ENCODE results near the gene PLXNA4.
"Not testable (repeated sequence)": the region's sequence is repeated elsewhere in the genome, so short reads cannot be mapped to it uniquely, and the experiment has no call there.

The PLXNA4 gene

DNA sequence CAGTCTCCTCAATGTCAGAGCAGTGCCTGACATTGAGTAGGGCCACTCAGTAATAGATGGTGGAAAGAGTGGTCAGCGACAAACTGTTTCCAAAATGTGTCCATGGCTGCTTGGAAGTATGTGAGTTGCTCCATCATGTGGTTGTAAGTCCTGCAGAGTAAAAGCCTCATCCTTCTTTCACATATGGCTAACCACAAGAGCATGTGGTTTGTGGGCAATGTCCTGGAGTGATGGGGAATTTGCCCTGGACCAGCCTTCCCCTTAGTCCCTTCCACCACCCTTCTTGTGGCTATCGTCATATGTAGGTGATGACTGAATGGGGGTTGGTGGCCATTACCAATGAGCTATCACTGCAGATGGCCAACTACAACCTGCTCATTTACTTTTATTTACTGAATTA, 33.0 kb upstream of the PLXNA4 start:
- Histone ChIP-seq H3K4me1 (ENCODE audit: control insufficient read depth, insufficient read depth, low read length) (peaks cover 2% of the 10 kb centered on the region; the same call in 1 of the 2 replicates), H3K4me3 (ENCODE audit: low read depth, low read length) (no peak overlapping the region), H3K27ac (ENCODE audit: low read depth, low read length) (no peak overlapping the region), H3K9me3 (ENCODE audit: control insufficient read depth, insufficient read depth, low read length) (no peaks in the 10 kb centered on the region), H3K36me3 (ENCODE audit: control insufficient read depth, insufficient read depth, low read length) (no peaks in the 10 kb centered on the region), H3K9ac (ENCODE audit: low read depth, low read length) (no peak overlapping the region), H3K27me3 (ENCODE audit: control insufficient read depth, insufficient read depth, low read length) (no peaks in the 10 kb centered on the region)

- H3K9ac ChIP-seq (ENCODE audit: low read depth, low read length) = no peak overlapping the region
Measured at GRCh38 chr7:132608523-132608922, 32.3 kb upstream of the PLXNA4 start.

GRCh38 chr7:132607656-132608055, 31.4 kb upstream of the PLXNA4 start:
- no peaks in the 10 kb centered on the region for H3K27me3 ChIP-seq (ENCODE audit: control insufficient read depth, insufficient read depth, low read length)

More at GRCh38 chr7:132608523-132608922, 32.3 kb upstream of the PLXNA4 start:
- Histone ChIP-seq H3K27ac (ENCODE audit: low read depth, low read length) (no peak overlapping the region), H3K4me1 (ENCODE audit: control insufficient read depth, insufficient read depth, low read length) (no peaks in the 10 kb centered on the region), H3K4me3 (ENCODE audit: low read depth, low read length) (no peak overlapping the region), H3K9me3 (ENCODE audit: control insufficient read depth, insufficient read depth, low read length) (no peaks in the 10 kb centered on the region), H3K36me3 (ENCODE audit: control insufficient read depth, insufficient read depth, low read length) (no peaks in the 10 kb centered on the region), H3K27me3 (ENCODE audit: control insufficient read depth, insufficient read depth, low read length) (no peaks in the 10 kb centered on the region)

GRCh38 chr7:132604121-132604520, 27.9 kb upstream of the PLXNA4 start:
- H3K27ac ChIP-seq (ENCODE audit: low read depth, low read length) = no peak overlapping the region
- no peak overlapping the region for H3K9ac ChIP-seq (ENCODE audit: low read depth, low read length)
- no peaks in the 10 kb centered on the region for H3K9me3 ChIP-seq (ENCODE audit: control insufficient read depth, insufficient read depth, low read length)
- H3K27me3 ChIP-seq (ENCODE audit: control insufficient read depth, insufficient read depth, low read length) = no peaks in the 10 kb centered on the region
- H3K4me3 ChIP-seq (ENCODE audit: low read depth, low read length) = no peak overlapping the region
- H3K4me1 ChIP-seq (ENCODE audit: control insufficient read depth, insufficient read depth, low read length) = no peaks in the 10 kb centered on the region
- H3K36me3 ChIP-seq (ENCODE audit: control insufficient read depth, insufficient read depth, low read length) = no peaks in the 10 kb centered on the region

More at GRCh38 chr7:132607656-132608055, 31.4 kb upstream of the PLXNA4 start:
- Histone ChIP-seq H3K4me3 (ENCODE audit: low read depth, low read length) (no peak overlapping the region), H3K9ac (ENCODE audit: low read depth, low read length) (no peak overlapping the region), H3K27ac (ENCODE audit: low read depth, low read length) (no peak overlapping the region), H3K9me3 (ENCODE audit: control insufficient read depth, insufficient read depth, low read length) (no peaks in the 10 kb centered on the region), H3K36me3 (ENCODE audit: control insufficient read depth, insufficient read depth, low read length) (no peaks in the 10 kb centered on the region), H3K4me1 (ENCODE audit: control insufficient read depth, insufficient read depth, low read length) (no peaks in the 10 kb centered on the region)

DNA sequence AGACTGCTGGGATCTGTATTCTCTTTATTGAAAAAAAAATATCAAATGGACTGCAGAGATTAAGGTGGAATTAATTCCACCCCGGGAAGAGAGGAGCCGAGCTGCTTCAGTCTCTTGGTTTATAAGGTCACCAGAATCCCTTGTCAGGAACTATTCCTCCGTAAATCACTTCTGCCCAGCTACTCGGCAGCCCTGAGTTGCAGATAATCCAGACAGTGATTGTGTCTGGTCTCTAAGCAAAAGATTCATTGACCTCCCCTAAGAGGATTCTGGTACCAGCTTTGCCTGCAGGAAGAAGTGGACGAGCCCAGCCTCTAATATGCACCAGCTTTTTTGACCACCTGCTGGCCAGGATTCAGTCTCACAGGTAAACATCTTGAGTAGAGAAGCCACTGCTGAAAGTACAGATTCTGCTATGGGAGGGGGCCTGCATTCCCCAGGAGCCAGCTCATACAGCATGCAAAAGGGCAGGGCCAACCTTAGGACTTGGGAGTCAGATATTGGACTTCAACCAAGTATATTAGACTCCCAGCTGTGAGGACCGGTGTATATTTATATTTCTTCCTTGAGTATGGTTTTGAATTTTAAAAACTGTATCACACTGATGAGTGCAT, 27.1 kb upstream of the PLXNA4 start:
- no peaks in the 10 kb centered on the region for H3K4me1 ChIP-seq (ENCODE audit: control insufficient read depth, insufficient read depth, low read length)
- H3K36me3 ChIP-seq (ENCODE audit: control insufficient read depth, insufficient read depth, low read length) = no peaks in the 10 kb centered on the region
- no peak overlapping the region for H3K9ac ChIP-seq (ENCODE audit: low read depth, low read length)
- no peaks in the 10 kb centered on the region for H3K27me3 ChIP-seq (ENCODE audit: control insufficient read depth, insufficient read depth, low read length)
- no peak overlapping the region for H3K27ac ChIP-seq (ENCODE audit: low read depth, low read length)
- H3K9me3 ChIP-seq (ENCODE audit: control insufficient read depth, insufficient read depth, low read length) = no peaks in the 10 kb centered on the region
- H3K4me3 ChIP-seq (ENCODE audit: low read depth, low read length) = no peak overlapping the region

DNA sequence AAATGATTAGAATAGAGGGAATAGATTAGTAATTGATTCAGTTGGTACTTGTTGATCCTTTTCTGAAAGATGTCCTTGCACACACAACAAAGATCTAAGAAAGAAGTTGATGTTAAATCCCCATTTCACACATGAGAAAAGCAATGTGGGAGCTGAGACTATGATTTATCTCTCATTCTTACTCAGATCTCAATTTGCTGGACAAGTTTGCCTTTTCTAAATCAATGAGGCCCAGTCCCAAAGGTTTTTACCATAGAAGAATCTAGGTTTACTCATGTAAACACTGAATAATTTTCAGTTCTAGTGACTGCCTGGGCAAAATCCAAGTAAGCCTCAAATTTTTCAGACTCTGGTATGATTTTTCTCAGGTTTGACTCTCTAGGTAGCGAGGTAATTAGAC, 25.5 kb upstream of the PLXNA4 start:
- Histone ChIP-seq H3K9me3 (ENCODE audit: control insufficient read depth, insufficient read depth, low read length) (no peaks in the 10 kb centered on the region), H3K27me3 (ENCODE audit: control insufficient read depth, insufficient read depth, low read length) (no peaks in the 10 kb centered on the region), H3K4me1 (ENCODE audit: control insufficient read depth, insufficient read depth, low read length) (no peaks in the 10 kb centered on the region), H3K9ac (ENCODE audit: low read depth, low read length) (no peak overlapping the region), H3K4me3 (ENCODE audit: low read depth, low read length) (no peak overlapping the region), H3K27ac (ENCODE audit: low read depth, low read length) (no peak overlapping the region), H3K36me3 (ENCODE audit: control insufficient read depth, insufficient read depth, low read length) (no peaks in the 10 kb centered on the region)

GRCh38 chr7:132596588-132596987, 20.3 kb upstream of the PLXNA4 start:
- H3K27me3 ChIP-seq (ENCODE audit: control insufficient read depth, insufficient read depth, low read length) = no peaks in the 10 kb centered on the region
- no peaks in the 10 kb centered on the region for H3K36me3 ChIP-seq (ENCODE audit: control insufficient read depth, insufficient read depth, low read length)
- no peaks in the 10 kb centered on the region for H3K4me1 ChIP-seq (ENCODE audit: control insufficient read depth, insufficient read depth, low read length)
- H3K9me3 ChIP-seq (ENCODE audit: control insufficient read depth, insufficient read depth, low read length) = no peaks in the 10 kb centered on the region
- H3K4me3 ChIP-seq (ENCODE audit: low read depth, low read length) = no peak overlapping the region
- H3K27ac ChIP-seq (ENCODE audit: low read depth, low read length) = no peak overlapping the region
- H3K9ac ChIP-seq (ENCODE audit: low read depth, low read length) = no peak overlapping the region

DNA sequence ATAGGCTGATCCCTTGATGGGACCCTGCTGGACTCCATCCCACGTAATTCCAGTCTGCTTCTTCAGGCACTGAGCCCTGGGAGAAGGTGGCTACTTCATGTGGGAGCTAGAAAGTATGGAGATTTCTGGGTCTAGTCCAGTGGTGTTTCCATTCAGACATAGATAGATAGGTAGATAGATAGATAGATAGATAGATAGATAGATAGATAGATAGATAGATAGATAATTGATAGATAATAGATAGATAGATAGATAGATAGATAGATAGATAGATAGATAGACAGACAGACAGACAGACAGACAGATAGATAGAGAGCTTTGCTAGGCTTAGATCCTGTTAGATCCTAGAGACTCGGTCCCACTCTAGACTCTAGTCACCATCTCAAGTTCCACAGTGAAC, 18.5 kb upstream of the PLXNA4 start:
- H3K4me1 ChIP-seq (ENCODE audit: control insufficient read depth, insufficient read depth, low read length); H3K36me3 ChIP-seq (ENCODE audit: control insufficient read depth, insufficient read depth, low read length); H3K9me3 ChIP-seq (ENCODE audit: control insufficient read depth, insufficient read depth, low read length); H3K9ac ChIP-seq (ENCODE audit: low read depth, low read length); H3K4me3 ChIP-seq (ENCODE audit: low read depth, low read length); H3K27ac ChIP-seq (ENCODE audit: low read depth, low read length); H3K27me3 ChIP-seq (ENCODE audit: control insufficient read depth, insufficient read depth, low read length): not testable (repeated sequence)

DNA sequence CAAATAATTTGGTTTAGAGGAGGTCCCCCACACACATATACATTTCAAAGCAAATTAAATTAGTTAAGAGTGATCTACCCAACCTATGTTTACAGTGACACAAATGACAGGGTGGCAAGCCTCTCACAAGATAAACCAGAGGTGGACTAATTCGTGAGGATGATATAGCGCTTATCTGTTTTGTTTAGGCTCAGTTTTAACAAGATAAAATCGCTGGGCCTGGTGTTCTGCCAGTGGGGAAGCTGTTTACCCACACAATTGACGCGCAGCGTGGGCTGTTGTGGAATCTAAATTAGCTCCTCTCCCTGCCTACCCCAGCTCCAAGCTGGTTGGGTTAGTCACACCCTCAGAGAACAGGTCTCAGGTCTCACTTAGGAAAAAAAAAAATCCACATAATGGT, 16.7 kb upstream of the PLXNA4 start:
- Histone ChIP-seq H3K9ac (ENCODE audit: low read depth, low read length) (no peak overlapping the region), H3K27ac (ENCODE audit: low read depth, low read length) (no peak overlapping the region), H3K4me1 (ENCODE audit: control insufficient read depth, insufficient read depth, low read length) (no peaks in the 10 kb centered on the region), H3K36me3 (ENCODE audit: control insufficient read depth, insufficient read depth, low read length) (no peaks in the 10 kb centered on the region), H3K27me3 (ENCODE audit: control insufficient read depth, insufficient read depth, low read length) (no peaks in the 10 kb centered on the region), H3K4me3 (ENCODE audit: low read depth, low read length) (no peak overlapping the region), H3K9me3 (ENCODE audit: control insufficient read depth, insufficient read depth, low read length) (no peaks in the 10 kb centered on the region)

DNA sequence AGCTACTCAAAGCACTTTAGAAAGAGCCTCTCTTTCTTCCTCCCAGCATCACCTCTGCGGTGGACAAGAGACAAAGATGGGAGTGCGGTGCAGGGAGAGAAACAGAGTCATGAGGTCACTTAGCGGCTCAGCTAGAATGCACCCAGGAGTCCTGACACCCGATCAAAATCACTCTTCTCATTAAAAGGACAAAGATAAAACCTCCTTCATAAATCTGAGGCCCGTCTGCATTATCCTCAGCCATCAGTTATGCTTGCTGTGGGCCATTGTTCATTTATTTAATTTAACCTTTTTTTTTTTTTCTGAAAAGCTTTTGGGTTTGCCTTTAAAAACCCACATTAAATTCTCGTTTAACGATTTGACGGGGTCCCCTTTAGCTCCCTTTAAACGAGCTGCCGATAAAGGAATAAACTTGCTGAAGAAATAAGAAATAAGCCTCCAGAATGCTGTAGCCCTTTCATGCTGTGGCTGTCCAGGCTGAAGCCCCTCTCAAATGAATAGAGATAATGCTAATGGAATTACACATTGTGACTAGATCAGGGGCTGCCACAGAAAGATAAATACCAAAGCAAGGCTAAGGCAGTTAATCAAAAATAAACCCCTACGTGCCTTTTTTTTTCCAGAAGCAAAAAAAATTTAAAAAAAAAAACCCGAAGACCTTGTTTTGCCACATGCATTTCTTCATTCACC, 16.1 kb upstream of the PLXNA4 start:
- no peak overlapping the region for H3K27ac ChIP-seq (ENCODE audit: low read depth, low read length)

GRCh38 chr7:132590162-132590561, 13.9 kb upstream of the PLXNA4 start:
- H3K9ac ChIP-seq (ENCODE audit: low read depth, low read length) = no peak overlapping the region
- H3K27ac ChIP-seq (ENCODE audit: low read depth, low read length) = no peak overlapping the region
- no peaks in the 10 kb centered on the region for H3K9me3 ChIP-seq (ENCODE audit: control insufficient read depth, insufficient read depth, low read length)
- no peaks in the 10 kb centered on the region for H3K27me3 ChIP-seq (ENCODE audit: control insufficient read depth, insufficient read depth, low read length)
- no peaks in the 10 kb centered on the region for H3K4me1 ChIP-seq (ENCODE audit: control insufficient read depth, insufficient read depth, low read length)
- H3K4me3 ChIP-seq (ENCODE audit: low read depth, low read length) = no peak overlapping the region
- H3K36me3 ChIP-seq (ENCODE audit: control insufficient read depth, insufficient read depth, low read length) = no peaks in the 10 kb centered on the region

More for the DNA sequence above, 16.1 kb upstream of the PLXNA4 start:
- H3K9ac ChIP-seq (ENCODE audit: low read depth, low read length) = no peak overlapping the region
- H3K4me1 ChIP-seq (ENCODE audit: control insufficient read depth, insufficient read depth, low read length) = no peaks in the 10 kb centered on the region
- no peaks in the 10 kb centered on the region for H3K27me3 ChIP-seq (ENCODE audit: control insufficient read depth, insufficient read depth, low read length)
- no peak overlapping the region for H3K4me3 ChIP-seq (ENCODE audit: low read depth, low read length)
- no peaks in the 10 kb centered on the region for H3K36me3 ChIP-seq (ENCODE audit: control insufficient read depth, insufficient read depth, low read length)
- H3K9me3 ChIP-seq (ENCODE audit: control insufficient read depth, insufficient read depth, low read length) = no peaks in the 10 kb centered on the region
